Parathyroid adenoma (tissue), 2 donors: ENCODE results near the gene MTERF2.

Experiments used
- H2AFZ ChIP-seq: fragments of 300-600 bp; sonication (generic); one replicate; pipeline ENCODE4 v1.7.0; 2017; ENCODE audit warnings: antibody characterized with exemption, mild to moderate bottlenecking
- H3K27ac ChIP-seq: fragments of 300-600 bp; sonication (generic); one replicate; pipeline ENCODE4 v1.7.0; 2017
- H3K27me3 ChIP-seq: fragments of 300-600 bp; sonication (generic); one replicate; pipeline ENCODE4 v1.7.0; 2017; ENCODE audit warnings: low read length; ENCODE audit not compliant: control insufficient read depth, insufficient read depth
- H3K36me3 ChIP-seq: fragments of 300-600 bp; sonication (generic); one replicate; pipeline ENCODE4 v1.7.0; 2017; ENCODE audit warnings: low read length; ENCODE audit not compliant: control insufficient read depth, insufficient read depth
- H3K4me1 ChIP-seq: fragments of 300-600 bp; sonication (generic); one replicate; pipeline ENCODE4 v1.7.0; 2017; ENCODE audit warnings: control low read depth
- H3K4me2 ChIP-seq: fragments of 300-600 bp; sonication (generic); one replicate; pipeline ENCODE4 v1.7.0; 2017; ENCODE audit warnings: low read length
- H3K4me3 ChIP-seq: fragments of 300-600 bp; sonication (generic); one replicate; pipeline ENCODE4 v1.7.0; 2017; ENCODE audit warnings: low read depth, low read length
- H3K79me2 ChIP-seq: fragments of 300-600 bp; sonication (generic); one replicate; pipeline ENCODE4 v1.7.0; 2017; ENCODE audit warnings: control low read depth
- H3K9ac ChIP-seq: fragments of 300-600 bp; sonication (generic); one replicate; pipeline ENCODE4 v1.7.0; 2017; ENCODE audit warnings: mild to moderate bottlenecking
- H3K9me3 ChIP-seq: fragments of 300-600 bp; sonication (generic); one replicate; pipeline ENCODE4 v1.7.0; 2017; ENCODE audit warnings: low read length; ENCODE audit not compliant: control insufficient read depth
- TF ChIP-seq, protein P1 (sequence below): fragments of 300-600 bp; sonication (generic); IDR thresholded peaks from one replicate; pipeline ENCODE4 v1.7.0; 2017; ENCODE audit warnings: antibody characterized with exemption, mild to moderate bottlenecking
- donor health status: primary hyperparathyroidism.

The MTERF2 gene

DNA sequence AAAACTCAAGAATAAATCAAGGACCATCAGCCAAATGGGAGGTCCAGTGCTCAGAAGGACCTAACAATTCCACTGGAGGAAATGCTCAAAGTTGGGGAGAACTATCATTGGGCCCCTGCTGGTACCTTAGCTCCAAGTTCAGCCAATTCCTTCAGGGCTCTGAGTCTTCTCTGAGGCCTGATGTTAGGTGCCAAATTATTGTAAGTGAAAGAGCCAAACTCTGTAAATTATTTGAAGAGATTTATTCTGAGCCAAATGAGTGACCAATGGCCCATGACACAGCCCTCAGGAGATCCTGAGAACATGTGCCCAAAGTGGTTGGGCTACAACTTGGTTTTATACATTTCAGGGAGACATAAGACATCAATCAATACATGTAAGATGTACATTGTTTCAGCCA is 39.5 kb downstream of the MTERF2 start:
- no peaks in the 10 kb centered on the region for H3K36me3 ChIP-seq
- H3K4me1 ChIP-seq = no peaks in the 10 kb centered on the region
- H3K27me3 ChIP-seq = no peaks in the 10 kb centered on the region
- H2AFZ ChIP-seq = no peak overlapping the region
- no peak overlapping the region for H3K4me3 ChIP-seq
- TF ChIP-seq, protein P1, sequence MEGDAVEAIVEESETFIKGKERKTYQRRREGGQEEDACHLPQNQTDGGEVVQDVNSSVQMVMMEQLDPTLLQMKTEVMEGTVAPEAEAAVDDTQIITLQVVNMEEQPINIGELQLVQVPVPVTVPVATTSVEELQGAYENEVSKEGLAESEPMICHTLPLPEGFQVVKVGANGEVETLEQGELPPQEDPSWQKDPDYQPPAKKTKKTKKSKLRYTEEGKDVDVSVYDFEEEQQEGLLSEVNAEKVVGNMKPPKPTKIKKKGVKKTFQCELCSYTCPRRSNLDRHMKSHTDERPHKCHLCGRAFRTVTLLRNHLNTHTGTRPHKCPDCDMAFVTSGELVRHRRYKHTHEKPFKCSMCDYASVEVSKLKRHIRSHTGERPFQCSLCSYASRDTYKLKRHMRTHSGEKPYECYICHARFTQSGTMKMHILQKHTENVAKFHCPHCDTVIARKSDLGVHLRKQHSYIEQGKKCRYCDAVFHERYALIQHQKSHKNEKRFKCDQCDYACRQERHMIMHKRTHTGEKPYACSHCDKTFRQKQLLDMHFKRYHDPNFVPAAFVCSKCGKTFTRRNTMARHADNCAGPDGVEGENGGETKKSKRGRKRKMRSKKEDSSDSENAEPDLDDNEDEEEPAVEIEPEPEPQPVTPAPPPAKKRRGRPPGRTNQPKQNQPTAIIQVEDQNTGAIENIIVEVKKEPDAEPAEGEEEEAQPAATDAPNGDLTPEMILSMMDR = no peak
- no peak overlapping the region for H3K27ac ChIP-seq
- no peaks in the 10 kb centered on the region for H3K79me2 ChIP-seq
- no peaks in the 10 kb centered on the region for H3K9me3 ChIP-seq
- no peak overlapping the region for H3K9ac ChIP-seq
- H3K4me2 ChIP-seq = no peak overlapping the region

DNA sequence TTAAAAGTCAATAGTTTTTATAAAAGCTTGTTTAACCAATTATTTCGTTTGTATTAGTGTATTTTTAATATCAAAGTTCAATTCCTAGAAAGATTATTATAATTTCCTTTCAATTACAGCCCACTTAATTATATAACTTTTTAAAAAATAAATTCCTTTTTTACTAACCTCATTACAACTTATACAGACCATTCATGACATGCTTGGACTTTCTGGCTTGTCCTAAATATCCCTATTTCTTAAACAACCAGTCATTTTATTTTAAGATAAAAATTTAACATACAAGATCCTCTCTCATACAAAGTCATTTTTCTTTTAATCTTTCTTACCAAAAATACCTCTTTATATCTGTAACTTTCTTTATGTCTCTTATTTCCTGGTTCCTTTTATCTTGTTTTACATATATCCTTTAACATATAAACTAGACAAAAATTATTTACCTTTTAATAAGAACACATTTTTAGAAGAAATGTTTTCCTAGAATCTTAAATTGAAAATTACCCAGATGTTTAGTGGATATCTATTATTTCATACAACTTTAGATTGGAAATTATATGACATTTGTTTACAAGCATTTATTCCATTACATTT is 41.6 kb downstream of the MTERF2 start:
- H3K36me3 ChIP-seq = no peaks in the 10 kb centered on the region
- no peak overlapping the region for H3K27ac ChIP-seq
- H3K9me3 ChIP-seq = no peaks in the 10 kb centered on the region
- no peak overlapping the region for H3K4me2 ChIP-seq
- no peaks in the 10 kb centered on the region for H3K4me1 ChIP-seq
- H3K9ac ChIP-seq = no peak overlapping the region
- no peak overlapping the region for H3K4me3 ChIP-seq
- TF ChIP-seq, protein P1 = no peak
- H3K79me2 ChIP-seq = no peaks in the 10 kb centered on the region
- no peak overlapping the region for H2AFZ ChIP-seq
- H3K27me3 ChIP-seq = no peaks in the 10 kb centered on the region

DNA sequence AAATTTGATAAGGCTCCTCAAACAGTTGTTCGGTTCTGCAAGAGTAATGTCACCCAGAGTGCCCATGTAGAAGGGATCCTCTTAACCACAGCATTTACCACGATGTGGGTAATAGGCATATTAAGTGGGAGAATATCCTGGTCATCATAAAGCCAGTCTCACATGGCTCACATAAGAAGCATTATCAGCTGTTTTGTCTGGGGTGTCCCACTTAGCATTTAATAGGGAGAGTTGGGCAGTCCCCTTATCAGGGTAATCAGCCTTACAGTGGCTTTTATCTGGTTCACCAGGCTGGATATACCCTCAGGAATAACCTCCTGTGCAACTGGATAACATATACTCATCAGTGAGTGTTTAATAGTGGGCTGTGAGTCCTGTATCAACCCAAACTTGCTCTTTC is 44.2 kb downstream of the MTERF2 start:
- TF ChIP-seq, protein P1 = no peak
- Histone ChIP-seq H3K36me3 (no peaks in the 10 kb centered on the region), H3K4me2 (no peak overlapping the region)

DNA sequence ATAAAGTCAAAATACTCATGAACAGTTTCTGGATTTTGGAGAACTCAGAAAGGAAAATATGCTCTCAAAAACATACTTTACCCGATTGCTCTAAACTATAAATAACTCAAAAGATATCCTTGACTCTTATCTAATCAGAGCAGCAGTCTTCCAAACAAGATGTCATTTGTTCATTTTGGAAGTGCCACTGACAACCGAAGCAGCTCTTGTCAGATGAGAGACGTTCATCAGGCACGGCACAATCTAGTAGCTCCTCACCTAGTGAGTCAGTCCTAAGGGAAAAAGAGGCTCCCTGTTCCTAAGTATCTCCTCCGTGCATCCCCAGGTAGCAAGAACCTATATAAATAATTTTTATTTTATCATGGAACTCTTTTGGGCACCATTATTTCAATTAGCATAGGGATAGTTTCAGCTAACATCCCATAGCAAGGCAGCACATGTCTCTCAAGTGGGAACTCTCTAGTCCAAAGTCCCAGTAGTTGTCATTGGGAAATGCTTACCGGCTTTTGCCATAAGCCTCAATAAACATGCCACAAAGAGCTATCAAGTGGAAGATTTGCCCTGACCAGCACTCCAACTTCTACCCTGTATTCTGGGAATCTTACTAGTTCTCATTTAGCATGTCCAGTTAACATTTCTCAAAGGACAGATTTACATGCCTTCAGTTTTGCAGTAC is 45.3 kb downstream of the MTERF2 start:
- H3K4me2 ChIP-seq = no peak overlapping the region
- no peaks in the 10 kb centered on the region for H3K4me1 ChIP-seq
- TF ChIP-seq, protein P1 = no peak
- H3K9ac ChIP-seq = no peak overlapping the region
- no peak overlapping the region for H3K4me3 ChIP-seq
- H2AFZ ChIP-seq = peak overlapping the region; percentile 29
- H3K36me3 ChIP-seq = no peaks in the 10 kb centered on the region
- H3K27ac ChIP-seq = no peak overlapping the region
- H3K9me3 ChIP-seq = no peaks in the 10 kb centered on the region
- no peaks in the 10 kb centered on the region for H3K27me3 ChIP-seq
- H3K79me2 ChIP-seq = no peaks in the 10 kb centered on the region

More for the DNA sequence above, 44.2 kb downstream of the MTERF2 start:
- no peaks in the 10 kb centered on the region for H3K79me2 ChIP-seq
- no peak overlapping the region for H3K9ac ChIP-seq
- H3K4me1 ChIP-seq = no peaks in the 10 kb centered on the region
- no peaks in the 10 kb centered on the region for H3K27me3 ChIP-seq
- no peaks in the 10 kb centered on the region for H3K9me3 ChIP-seq
- H3K27ac ChIP-seq = no peak overlapping the region
- no peak overlapping the region for H3K4me3 ChIP-seq
- no peak overlapping the region for H2AFZ ChIP-seq

DNA sequence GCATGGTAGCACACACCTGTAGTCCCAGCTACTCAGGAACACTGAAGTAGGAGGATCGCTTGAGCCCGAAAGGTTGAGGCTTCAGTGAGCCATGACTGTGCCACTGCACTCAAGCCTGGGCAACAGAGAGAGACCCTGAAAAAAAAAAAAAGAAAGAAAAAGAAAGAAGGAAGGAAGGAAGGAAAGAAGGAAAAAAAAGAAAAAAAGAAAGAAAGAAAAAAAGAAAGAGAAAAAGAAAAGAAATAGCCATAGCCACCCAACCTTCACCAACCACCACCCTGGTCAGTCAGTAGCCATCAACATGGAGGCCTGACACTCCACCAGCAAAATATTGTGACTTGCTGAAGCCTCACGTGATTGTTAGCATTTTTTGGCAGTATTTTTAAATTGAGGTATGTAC is 52.7 kb downstream of the MTERF2 start:
- Histone ChIP-seq H3K27me3 (no peaks in the 10 kb centered on the region), H3K79me2 (no peaks in the 10 kb centered on the region), H3K4me3 (no peak overlapping the region), H2AFZ (no peak overlapping the region), H3K27ac (no peak overlapping the region), H3K9ac (no peak overlapping the region), H3K4me1 (no peaks in the 10 kb centered on the region), H3K36me3 (no peaks in the 10 kb centered on the region), H3K4me2 (no peak overlapping the region), H3K9me3 (no peaks in the 10 kb centered on the region)
- TF ChIP-seq, protein P1 = no peak
